ENCODE measurements around the gene PITPNB.

The PITPNB gene

GRCh38 chr22:27878541-27878940 is 40.5 kb downstream of the PITPNB start:
- no peak for DNase-seq

- no peak for DNase-seq
These were observed 41.6 kb downstream of the PITPNB start for GRCh38 chr22:27877501-27877900.

DNA sequence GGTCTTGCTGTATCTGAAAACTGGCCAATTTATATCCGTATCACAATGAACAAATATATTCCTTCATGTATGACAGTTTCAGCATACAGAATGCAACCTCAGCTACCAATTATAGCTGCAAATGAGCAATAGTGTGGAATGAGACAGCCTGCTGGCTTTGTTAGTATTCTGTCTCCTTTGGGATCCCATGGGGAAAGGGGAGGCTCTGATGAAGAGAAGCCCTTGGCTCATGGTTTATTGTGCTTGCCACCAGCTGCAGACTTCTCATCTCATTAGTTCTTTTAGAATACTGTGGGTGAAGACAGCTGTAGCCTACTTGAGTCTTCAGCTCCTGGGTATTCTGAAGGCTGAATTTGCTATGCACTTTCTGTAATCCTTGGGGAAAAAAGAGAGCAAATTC is 42.4 kb downstream of the PITPNB start:
- peak; percentile 95 for DNase-seq

GRCh38 chr22:27875951-27876350 is 43.1 kb downstream of the PITPNB start:
- DNase-seq: no peak

GRCh38 chr22:27874764-27875163 is 44.3 kb downstream of the PITPNB start:
- no peak for DNase-seq

GRCh38 chr22:27874185-27874584 is 44.9 kb downstream of the PITPNB start:
- DNase-seq: no peak

- no peak for DNase-seq
These were observed 45.6 kb downstream of the PITPNB start for GRCh38 chr22:27873472-27873871.

DNA sequence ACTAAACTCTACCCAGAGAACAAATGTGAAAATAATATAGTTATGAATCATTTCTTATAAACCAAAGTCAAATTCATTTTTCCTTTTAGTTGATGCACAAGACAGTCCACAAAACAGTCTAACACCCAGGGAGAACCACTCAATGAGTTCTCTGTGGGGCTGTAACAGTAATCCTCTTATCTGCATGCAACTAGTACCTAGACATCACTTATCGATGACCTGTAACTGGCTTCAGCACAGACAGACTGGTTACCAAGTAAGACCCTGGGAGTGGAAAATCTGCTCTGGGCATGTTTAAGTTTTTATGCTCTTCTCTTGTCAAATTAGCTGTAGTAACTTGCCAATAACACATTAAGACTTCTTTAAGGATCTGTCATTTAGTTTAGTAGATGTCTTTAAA is 46.6 kb downstream of the PITPNB start:
- DNase-seq: no peak

GRCh38 chr22:27871306-27872014 is 47.6 kb downstream of the PITPNB start:
- no peak for DNase-seq

DNA sequence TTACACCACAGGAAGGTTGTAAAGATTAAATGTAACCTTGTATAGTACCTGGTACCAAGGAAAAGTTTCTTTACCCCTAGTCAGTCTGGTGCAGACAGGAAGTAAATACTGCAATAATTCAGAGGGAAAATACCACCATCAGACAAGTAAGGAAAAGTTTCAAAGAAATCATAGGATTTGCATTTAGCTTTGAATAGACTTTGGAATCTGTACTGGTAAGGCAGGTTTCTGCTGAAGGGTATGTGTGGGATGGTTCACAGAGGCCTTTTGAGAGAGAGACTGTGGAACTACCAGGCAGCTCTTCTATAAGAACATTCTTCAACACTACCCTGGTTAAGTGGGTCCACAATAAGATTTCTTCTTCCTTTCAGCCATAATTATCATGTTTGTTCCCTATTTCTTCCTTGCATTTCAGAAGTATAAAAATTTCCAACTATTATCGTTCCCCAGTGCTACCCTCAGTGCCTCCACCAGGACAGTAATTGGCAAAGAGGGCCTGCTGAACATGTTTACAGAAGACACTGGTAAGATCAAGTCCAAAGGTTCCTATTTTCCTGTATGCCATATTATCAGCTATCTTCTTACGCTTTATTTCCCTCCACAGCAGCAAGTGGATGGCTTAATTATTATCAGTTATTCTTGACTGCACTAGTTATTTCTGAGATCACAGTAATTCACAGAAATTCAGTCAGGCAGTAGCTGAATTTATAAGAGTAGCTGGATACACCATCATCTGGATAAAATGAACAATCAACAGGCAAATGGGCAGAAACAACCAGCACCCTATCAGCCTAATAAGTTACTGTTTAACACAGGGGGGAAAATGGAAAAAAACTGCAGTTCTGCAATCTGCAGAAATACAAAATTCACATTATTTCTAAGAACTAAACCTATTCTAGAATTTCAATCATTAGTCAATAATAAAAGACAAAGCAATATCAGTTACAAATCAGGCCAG is 48.5 kb downstream of the PITPNB start:
- no peak for DNase-seq

- no peak for DNase-seq
These were observed 50.2 kb downstream of the PITPNB start for GRCh38 chr22:27868732-27869282.

DNA sequence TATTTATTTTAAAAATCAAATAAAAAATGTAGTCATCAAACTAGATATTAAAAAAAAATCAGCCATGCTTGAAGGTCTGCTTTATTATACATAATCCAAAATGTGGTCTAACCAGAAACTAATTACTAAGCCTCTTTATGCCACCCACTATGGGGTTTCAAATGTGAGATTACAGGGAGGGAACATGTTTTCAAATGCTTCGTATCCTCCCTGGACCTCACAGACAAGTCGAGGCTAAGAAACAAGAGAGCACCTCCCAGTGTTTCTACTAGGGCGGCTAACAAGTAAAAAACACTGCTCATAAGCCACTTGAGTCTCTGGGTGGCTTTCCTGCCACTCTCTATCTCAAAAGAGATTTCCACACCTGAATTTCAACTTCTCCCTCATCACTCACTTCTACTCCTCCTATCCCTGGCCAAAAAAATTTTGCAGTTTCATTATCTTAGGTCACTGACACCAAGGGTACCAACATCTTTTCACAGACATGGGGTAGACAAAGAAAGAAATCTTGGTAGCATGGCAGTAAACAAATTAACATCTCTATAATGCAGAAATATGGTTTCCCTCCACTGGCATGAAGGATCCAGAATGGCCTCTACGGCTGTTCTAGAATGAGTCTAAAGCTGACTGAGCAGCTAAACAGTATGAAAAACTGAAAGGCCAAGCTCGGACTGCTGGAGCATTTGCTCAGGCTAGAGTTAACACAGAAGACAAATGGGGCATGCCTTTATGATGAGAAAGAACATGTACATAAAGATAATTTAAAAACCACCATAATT is 50.9 kb downstream of the PITPNB start:
- DNase-seq: no peak

GRCh38 chr22:27867085-27867952 is 51.7 kb downstream of the PITPNB start:
- DNase-seq: no peak

DNA sequence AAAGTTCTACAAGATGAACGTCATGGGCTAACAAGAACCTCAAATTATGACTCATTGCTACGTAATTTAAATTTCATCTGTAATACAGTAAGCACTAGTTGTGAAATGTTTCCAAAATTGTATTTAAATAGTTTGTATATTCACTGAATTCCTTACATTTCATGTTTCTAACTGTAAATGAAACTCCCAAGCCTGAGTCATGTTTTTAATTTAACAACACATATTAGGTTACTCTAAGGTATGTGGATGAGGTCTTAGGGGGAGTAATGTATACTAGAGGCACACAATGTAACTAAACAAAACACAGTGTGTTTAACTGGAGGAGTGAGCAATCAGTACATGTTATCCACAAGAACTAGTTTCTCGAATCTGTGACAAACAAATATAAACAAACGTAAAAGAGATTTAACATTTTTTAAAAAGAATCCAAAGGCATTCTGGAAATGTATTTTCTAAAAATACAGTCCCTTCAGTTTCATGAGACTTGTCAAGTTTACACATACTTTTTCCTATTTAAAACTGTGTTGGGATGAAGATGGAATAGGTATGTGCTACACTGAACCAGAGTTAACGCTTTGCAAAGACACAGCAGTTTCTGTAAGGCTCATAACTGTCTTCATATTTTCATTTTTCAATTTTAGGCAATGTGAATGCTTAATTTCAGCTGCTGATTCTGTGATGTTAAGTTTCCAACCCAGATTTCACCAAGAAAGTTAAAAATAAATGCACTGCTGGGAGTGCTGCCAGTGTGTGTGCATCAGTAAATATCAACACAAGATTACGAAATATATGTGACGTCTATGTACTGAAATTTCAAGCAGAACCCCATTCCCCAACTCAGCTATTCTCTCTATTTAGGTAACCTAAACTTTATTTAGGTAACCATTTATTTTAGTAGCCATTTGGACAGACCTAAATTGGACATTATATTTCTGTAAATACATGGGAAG is 52.6 kb downstream of the PITPNB start:
- no peak for DNase-seq

- DNase-seq: no peak
These were observed 53.6 kb downstream of the PITPNB start for GRCh38 chr22:27865496-27865895.

DNA sequence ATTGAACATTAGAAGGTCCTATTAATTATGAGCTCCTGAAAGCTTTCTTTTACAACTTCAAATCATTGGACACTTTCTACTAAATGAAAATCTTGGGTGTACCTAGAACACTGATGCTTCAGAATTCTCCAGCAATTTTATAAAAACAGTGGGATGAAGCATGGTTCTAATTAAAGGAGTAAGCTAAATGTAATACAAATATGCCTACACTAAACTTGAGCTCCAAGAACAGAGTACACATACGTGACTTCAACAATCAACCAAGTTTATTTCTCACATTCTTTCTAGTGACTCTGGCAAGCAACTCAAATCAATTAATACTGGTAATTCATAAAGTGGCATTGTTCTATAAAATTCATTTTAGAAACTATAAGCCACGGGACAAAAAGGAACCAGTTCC is 55.5 kb downstream of the PITPNB start:
- DNase-seq: no peak

GRCh38 chr22:27863001-27863400 is 56.1 kb downstream of the PITPNB start:
- no peak for DNase-seq

GRCh38 chr22:27859336-27859735 is 59.7 kb downstream of the PITPNB start:
- no peak for DNase-seq

- DNase-seq: no peak
These were observed 60.4 kb downstream of the PITPNB start for GRCh38 chr22:27858626-27859025.

DNA sequence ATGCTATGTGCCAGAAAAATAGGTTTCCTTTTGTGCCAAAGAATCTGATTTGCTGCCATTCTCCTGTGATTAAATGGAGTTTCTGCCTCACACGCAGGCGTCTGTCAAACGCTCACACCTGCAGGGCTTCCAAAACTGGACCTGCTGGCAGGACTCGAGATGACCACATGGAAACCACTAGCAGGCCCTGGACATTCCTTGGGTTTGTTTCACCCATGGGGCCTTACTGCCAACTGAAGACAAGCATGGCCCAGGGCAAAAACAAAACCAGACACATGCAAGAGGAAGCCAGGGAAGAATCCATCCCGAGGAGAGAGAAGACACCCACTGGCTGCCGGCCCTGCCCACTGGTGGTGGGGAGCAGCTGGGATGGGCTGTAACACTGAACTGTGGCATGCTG is 61.6 kb downstream of the PITPNB start:
- DNase-seq: no peak

DNA sequence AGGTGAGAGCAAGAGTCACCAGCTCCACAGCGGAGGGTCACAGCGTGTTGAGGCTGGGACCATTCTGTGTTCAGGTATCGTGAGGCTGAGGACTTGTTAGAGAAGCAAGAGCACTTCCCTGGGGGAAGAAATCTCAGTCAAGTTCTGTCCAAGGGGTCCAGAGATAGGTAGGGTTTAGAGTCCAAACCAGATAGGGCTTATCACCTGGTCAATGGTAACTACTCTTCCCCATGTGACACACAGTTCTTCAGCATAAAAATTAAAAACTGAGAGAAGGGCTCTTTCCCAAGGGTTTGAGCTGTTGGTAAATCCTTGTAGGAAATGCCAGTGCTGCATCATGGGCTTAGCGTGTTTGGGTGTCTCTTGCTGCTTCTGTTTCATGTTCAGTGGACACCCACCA is 62.7 kb downstream of the PITPNB start:
- no peak for DNase-seq
